HepG2 (cell line): ENCODE results near the gene NPIPB6. TPM values are rescaled to one million over a fixed set of nuclear protein-coding genes. Genes with fewer than 3 reads are reported as not detected.
A peak's percentile ranks its signal among the peaks of the same experiment; 100 is the strongest.

ENCODE experiments used
- KDM5B ChIP-seq: sonication (generic); formaldehyde crosslinking; IDR thresholded peaks from 2 replicates; pipeline ENCODE4 v1.4.0; 2020; ENCODE audit warnings: missing genetic modification reagents, mild to moderate bottlenecking, borderline replicate concordance
- MEIS2 ChIP-seq: sonication (generic); formaldehyde crosslinking; IDR thresholded peaks from 2 replicates; pipeline ENCODE4 v1.9.0; 2021; ENCODE audit warnings: mild to moderate bottlenecking, missing genetic modification reagents
- PRPF4 ChIP-seq: fragments of 200-400 bp; formaldehyde crosslinking; IDR thresholded peaks from 2 replicates; pipeline ENCODE4 v1.6.1; 2016; ENCODE audit warnings: low read length, low read depth; ENCODE audit not compliant: poor library complexity, severe bottlenecking
- RBM22 ChIP-seq: fragments of 200-400 bp; formaldehyde crosslinking; optimal IDR thresholded peaks from 2 replicates; pipeline ENCODE3; 2017; ENCODE audit warnings: mild to moderate bottlenecking, low read length, moderate library complexity
- SRY ChIP-seq: sonication (generic); formaldehyde crosslinking; IDR thresholded peaks from 2 replicates; pipeline ENCODE4 v1.8.0; 2022; ENCODE audit warnings: mild to moderate bottlenecking, missing genetic modification reagents
- TP53 ChIP-seq: sonication (generic); formaldehyde crosslinking; conservative IDR thresholded peaks from 2 replicates; pipeline ENCODE4 v1.4.0; 2020; ENCODE audit warnings: missing genetic modification reagents
- ZNF296 ChIP-seq: sonication (generic); formaldehyde crosslinking; conservative IDR thresholded peaks from 2 replicates; pipeline ENCODE4 v1.5.0; 2020; ENCODE audit warnings: mild to moderate bottlenecking, missing genetic modification reagents
- ZNF737 ChIP-seq: sonication (generic); formaldehyde crosslinking; IDR thresholded peaks from 2 replicates; pipeline ENCODE4 v1.5.0; 2020; ENCODE audit warnings: missing genetic modification reagents, mild to moderate bottlenecking, borderline replicate concordance
- ZNF879 ChIP-seq: sonication (generic); formaldehyde crosslinking; IDR thresholded peaks from 2 replicates; pipeline ENCODE4 v1.8.1; 2023; ENCODE audit warnings: missing genetic modification reagents
- polyA plus RNA-seq, 8 experiments: library from polyadenylated mRNA; depleted of rRNA in 3 of 8; stranded (reverse) in 7 of 8; unstranded in 1 of 8; fragments of >200 nt; fragmentation: Illumina TruSeq in 4 of 8; extraction: Trizol in 4 of 8; gene quantifications; 2 replicates each; pipeline versions ENCODE4 v1.2.1 to v1.2.3, GENCODE V29; 2011 to 2016; ENCODE audit warnings: low read depth in 4 of 8, missing spikeins in 1 of 8, mixed read lengths in 1 of 8; ENCODE audit not compliant: insufficient read depth in 1 of 8
- total RNA-seq, 5 experiments: library from RNA; depleted of rRNA; stranded (reverse); fragments of >200 nt; fragmentation: Illumina TruSeq; extraction: Trizol; gene quantifications; 2 replicates each; pipeline ENCODE4 v1.2.3, GENCODE V29; 2016; ENCODE audit warnings: low read depth in 1 of 5
- TF ChIP-seq, protein P1 (sequence below): sonication (generic); formaldehyde crosslinking; IDR thresholded peaks from 2 replicates; pipeline ENCODE4 v1.4.0; 2020; ENCODE audit warnings: missing genetic modification reagents
- TF ChIP-seq, protein P2 (sequence below): sonication (generic); formaldehyde crosslinking; IDR thresholded peaks from 2 replicates; pipeline ENCODE4 v1.4.0; 2020; ENCODE audit warnings: missing genetic modification reagents, low read depth, mild to moderate bottlenecking, borderline replicate concordance
- TF ChIP-seq, protein P3 (sequence below): sonication (generic); formaldehyde crosslinking; IDR thresholded peaks from 2 replicates; pipeline ENCODE4 v1.5.0; 2020; ENCODE audit warnings: mild to moderate bottlenecking, missing genetic modification reagents, borderline replicate concordance
- TF ChIP-seq, protein P4 (sequence below): sonication (generic); formaldehyde crosslinking; IDR thresholded peaks from 2 replicates; pipeline ENCODE4 v1.8.0; 2022; ENCODE audit warnings: mild to moderate bottlenecking, missing genetic modification reagents
- TF ChIP-seq, protein P5 (sequence below): sonication (generic); formaldehyde crosslinking; IDR thresholded peaks from 2 replicates; pipeline ENCODE4 v1.4.0; 2020; ENCODE audit warnings: missing genetic modification reagents
- TF ChIP-seq, protein P6 (sequence below): sonication (generic); formaldehyde crosslinking; IDR thresholded peaks from 2 replicates; pipeline ENCODE4 v1.5.0; 2020; ENCODE audit warnings: mild to moderate bottlenecking, missing genetic modification reagents, moderate library complexity

The NPIPB6 gene
- total and polyA plus RNA-seq, 2 of the 13 experiments (the other 11 are each of a cell fraction or from before 2014, with no cell fraction given), result 0.25 TPM; not detected in 1

DNA sequence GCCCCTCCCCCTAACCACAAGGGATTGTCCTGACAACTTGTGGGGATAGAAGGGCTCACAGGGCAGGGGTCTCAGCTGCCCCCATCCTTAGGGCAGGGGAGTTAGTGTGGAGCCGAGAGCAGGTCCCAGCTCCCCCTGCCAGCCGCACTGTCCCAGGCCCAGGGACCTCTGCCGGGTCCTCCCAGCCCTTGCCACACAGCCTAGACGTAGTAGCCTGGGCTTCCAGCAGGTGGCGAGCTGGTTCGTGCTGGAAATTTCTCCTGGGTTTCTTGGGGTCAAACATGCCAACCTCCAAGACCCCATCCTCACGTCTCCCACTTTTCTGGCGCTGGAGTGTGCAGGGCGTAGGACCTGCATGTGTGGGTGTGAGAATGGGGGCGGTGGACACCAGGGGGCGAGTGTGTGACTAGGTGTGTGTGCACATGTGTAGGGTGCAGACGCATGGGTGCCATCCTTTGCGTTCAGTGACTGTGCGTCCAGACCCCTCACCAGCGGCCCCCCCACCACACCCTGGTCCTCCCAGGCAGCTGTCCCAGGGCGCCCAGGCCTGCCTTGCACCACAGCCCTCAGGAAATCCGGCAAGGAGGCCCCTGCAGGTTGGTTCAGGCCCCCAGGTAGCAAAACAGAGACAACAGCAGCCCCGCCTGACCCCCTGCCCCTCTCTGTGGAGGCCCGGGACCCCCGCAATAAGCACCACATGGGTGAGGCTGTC, 41.5 kb downstream of the NPIPB6 start (continued):
- TF ChIP-seq, protein P1, sequence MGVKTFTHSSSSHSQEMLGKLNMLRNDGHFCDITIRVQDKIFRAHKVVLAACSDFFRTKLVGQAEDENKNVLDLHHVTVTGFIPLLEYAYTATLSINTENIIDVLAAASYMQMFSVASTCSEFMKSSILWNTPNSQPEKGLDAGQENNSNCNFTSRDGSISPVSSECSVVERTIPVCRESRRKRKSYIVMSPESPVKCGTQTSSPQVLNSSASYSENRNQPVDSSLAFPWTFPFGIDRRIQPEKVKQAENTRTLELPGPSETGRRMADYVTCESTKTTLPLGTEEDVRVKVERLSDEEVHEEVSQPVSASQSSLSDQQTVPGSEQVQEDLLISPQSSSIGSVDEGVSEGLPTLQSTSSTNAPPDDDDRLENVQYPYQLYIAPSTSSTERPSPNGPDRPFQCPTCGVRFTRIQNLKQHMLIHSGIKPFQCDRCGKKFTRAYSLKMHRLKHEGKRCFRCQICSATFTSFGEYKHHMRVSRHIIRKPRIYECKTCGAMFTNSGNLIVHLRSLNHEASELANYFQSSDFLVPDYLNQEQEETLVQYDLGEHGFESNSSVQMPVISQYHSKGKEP (CRISPR knock-in tag), result no peak
- TF ChIP-seq, protein P2, sequence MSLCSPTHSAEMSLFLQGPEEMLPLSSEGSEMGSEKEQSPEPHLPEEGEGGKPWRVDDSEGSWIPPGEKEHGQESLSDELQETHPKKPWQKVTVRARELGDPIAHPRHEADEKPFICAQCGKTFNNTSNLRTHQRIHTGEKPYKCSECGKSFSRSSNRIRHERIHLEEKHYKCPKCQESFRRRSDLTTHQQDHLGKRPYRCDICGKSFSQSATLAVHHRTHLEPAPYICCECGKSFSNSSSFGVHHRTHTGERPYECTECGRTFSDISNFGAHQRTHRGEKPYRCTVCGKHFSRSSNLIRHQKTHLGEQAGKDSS (CRISPR knock-in tag), result no peak
- no peak for TF ChIP-seq ZNF296 (CRISPR knock-in tag)
- no peak for TF ChIP-seq SRY (CRISPR knock-in tag)
- TF ChIP-seq TP53 (CRISPR knock-in tag), result no peak
- TF ChIP-seq KDM5B (CRISPR knock-in tag), result peak; percentile 26; the same call in 1 of the 2 replicates
- TF ChIP-seq PRPF4, result no peak
- no peak for TF ChIP-seq MEIS2 (CRISPR knock-in tag)
- TF ChIP-seq, protein P3, sequence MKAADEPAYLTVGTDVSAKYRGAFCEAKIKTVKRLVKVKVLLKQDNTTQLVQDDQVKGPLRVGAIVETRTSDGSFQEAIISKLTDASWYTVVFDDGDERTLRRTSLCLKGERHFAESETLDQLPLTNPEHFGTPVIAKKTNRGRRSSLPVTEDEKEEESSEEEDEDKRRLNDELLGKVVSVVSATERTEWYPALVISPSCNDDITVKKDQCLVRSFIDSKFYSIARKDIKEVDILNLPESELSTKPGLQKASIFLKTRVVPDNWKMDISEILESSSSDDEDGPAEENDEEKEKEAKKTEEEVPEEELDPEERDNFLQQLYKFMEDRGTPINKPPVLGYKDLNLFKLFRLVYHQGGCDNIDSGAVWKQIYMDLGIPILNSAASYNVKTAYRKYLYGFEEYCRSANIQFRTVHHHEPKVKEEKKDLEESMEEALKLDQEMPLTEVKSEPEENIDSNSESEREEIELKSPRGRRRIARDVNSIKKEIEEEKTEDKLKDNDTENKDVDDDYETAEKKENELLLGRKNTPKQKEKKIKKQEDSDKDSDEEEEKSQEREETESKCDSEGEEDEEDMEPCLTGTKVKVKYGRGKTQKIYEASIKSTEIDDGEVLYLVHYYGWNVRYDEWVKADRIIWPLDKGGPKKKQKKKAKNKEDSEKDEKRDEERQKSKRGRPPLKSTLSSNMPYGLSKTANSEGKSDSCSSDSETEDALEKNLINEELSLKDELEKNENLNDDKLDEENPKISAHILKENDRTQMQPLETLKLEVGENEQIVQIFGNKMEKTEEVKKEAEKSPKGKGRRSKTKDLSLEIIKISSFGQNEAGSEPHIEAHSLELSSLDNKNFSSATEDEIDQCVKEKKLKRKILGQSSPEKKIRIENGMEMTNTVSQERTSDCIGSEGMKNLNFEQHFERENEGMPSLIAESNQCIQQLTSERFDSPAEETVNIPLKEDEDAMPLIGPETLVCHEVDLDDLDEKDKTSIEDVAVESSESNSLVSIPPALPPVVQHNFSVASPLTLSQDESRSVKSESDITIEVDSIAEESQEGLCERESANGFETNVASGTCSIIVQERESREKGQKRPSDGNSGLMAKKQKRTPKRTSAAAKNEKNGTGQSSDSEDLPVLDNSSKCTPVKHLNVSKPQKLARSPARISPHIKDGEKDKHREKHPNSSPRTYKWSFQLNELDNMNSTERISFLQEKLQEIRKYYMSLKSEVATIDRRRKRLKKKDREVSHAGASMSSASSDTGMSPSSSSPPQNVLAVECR (CRISPR knock-in tag), result 0 out of 2 replicates have a peak, but pooled peaks have one; percentile 28
- TF ChIP-seq, protein P4, sequence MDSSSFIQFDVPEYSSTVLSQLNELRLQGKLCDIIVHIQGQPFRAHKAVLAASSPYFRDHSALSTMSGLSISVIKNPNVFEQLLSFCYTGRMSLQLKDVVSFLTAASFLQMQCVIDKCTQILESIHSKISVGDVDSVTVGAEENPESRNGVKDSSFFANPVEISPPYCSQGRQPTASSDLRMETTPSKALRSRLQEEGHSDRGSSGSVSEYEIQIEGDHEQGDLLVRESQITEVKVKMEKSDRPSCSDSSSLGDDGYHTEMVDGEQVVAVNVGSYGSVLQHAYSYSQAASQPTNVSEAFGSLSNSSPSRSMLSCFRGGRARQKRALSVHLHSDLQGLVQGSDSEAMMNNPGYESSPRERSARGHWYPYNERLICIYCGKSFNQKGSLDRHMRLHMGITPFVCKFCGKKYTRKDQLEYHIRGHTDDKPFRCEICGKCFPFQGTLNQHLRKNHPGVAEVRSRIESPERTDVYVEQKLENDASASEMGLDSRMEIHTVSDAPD (CRISPR knock-in tag), result no peak
- TF ChIP-seq, protein P5, sequence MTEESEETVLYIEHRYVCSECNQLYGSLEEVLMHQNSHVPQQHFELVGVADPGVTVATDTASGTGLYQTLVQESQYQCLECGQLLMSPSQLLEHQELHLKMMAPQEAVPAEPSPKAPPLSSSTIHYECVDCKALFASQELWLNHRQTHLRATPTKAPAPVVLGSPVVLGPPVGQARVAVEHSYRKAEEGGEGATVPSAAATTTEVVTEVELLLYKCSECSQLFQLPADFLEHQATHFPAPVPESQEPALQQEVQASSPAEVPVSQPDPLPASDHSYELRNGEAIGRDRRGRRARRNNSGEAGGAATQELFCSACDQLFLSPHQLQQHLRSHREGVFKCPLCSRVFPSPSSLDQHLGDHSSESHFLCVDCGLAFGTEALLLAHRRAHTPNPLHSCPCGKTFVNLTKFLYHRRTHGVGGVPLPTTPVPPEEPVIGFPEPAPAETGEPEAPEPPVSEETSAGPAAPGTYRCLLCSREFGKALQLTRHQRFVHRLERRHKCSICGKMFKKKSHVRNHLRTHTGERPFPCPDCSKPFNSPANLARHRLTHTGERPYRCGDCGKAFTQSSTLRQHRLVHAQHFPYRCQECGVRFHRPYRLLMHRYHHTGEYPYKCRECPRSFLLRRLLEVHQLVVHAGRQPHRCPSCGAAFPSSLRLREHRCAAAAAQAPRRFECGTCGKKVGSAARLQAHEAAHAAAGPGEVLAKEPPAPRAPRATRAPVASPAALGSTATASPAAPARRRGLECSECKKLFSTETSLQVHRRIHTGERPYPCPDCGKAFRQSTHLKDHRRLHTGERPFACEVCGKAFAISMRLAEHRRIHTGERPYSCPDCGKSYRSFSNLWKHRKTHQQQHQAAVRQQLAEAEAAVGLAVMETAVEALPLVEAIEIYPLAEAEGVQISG, result no peak; the same call in 1 of the 2 replicates
- TF ChIP-seq ZNF879 (CRISPR knock-in tag), result no peak
- no peak for TF ChIP-seq RBM22
- no peak for TF ChIP-seq ZNF737 (CRISPR knock-in tag)
- TF ChIP-seq, protein P6, sequence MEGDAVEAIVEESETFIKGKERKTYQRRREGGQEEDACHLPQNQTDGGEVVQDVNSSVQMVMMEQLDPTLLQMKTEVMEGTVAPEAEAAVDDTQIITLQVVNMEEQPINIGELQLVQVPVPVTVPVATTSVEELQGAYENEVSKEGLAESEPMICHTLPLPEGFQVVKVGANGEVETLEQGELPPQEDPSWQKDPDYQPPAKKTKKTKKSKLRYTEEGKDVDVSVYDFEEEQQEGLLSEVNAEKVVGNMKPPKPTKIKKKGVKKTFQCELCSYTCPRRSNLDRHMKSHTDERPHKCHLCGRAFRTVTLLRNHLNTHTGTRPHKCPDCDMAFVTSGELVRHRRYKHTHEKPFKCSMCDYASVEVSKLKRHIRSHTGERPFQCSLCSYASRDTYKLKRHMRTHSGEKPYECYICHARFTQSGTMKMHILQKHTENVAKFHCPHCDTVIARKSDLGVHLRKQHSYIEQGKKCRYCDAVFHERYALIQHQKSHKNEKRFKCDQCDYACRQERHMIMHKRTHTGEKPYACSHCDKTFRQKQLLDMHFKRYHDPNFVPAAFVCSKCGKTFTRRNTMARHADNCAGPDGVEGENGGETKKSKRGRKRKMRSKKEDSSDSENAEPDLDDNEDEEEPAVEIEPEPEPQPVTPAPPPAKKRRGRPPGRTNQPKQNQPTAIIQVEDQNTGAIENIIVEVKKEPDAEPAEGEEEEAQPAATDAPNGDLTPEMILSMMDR (CRISPR knock-in tag), result peak; percentile 92
